Measurements from ENCODE around the gene ATP5ME. TPM values are rescaled to one million over a fixed set of nuclear protein-coding genes. Genes with fewer than 3 reads are reported as not detected.
"Not testable (repeated sequence)": the region's sequence is repeated elsewhere in the genome, so short reads cannot be mapped to it uniquely, and the experiment has no call there.

The ATP5ME gene
- total RNA-seq, 1 experiment from 2014 or later: 330 TPM

GRCh38 chr4:700587-701264 lies 26.6 kb upstream of the ATP5ME start:
- TF ChIP-seq, protein P1, sequence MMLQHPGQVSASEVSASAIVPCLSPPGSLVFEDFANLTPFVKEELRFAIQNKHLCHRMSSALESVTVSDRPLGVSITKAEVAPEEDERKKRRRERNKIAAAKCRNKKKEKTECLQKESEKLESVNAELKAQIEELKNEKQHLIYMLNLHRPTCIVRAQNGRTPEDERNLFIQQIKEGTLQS (IDR thresholded peaks at IDR 0.05): no peak
- TF ChIP-seq POLR2A (IDR thresholded peaks at IDR 0.05; ENCODE audit: borderline replicate concordance, extremely low read depth, insufficient read depth, insufficient read length) (no peak), SP1 (IDR thresholded peaks at IDR 0.05; ENCODE audit: low read depth) (no peak), CBX3 (IDR thresholded peaks at IDR 0.05; ENCODE audit: low read depth) (no peak)
- Histone ChIP-seq H3K4me2 (ENCODE audit: low read length) (no peak overlapping the region), H3K9me2 (ENCODE audit: insufficient read depth) (no peaks in the 10 kb centered on the region), H3K9me3 (ENCODE audit: control insufficient read depth in 1 of 2, insufficient read depth in 1 of 2, low read depth in 1 of 2, low read length in 2 of 2) (no peaks in the 10 kb centered on the region), H3K4me3 (replicated peaks in 1 of 2; ENCODE audit: low read depth in 1 of 2, low read length in 2 of 2) (no peak overlapping the region), H3K4me1 (ENCODE audit: control insufficient read depth in 1 of 2, insufficient read depth in 2 of 2, low read length in 2 of 2) (peaks cover 0 to 5% of the 10 kb centered on the region in 2 experiments; a peak in 2 of 4 replicates), H2AFZ (ENCODE audit: low read depth, low read length, poor library complexity, severe bottlenecking) (no peak overlapping the region), H4K20me1 (ENCODE audit: insufficient read depth) (no peaks in the 10 kb centered on the region), H3K36me3 (ENCODE audit: control insufficient read depth in 1 of 2, insufficient read depth in 2 of 2, low read length in 2 of 2) (no peaks in the 10 kb centered on the region), H3K9ac (ENCODE audit: low read length) (no peak overlapping the region), H3K79me2 (ENCODE audit: insufficient read depth, low read length) (peaks cover under 1% of the 10 kb centered on the region; the same call in 1 of the 2 replicates), H3K27ac (ENCODE audit: low read depth, low read length) (no peak overlapping the region), H3K27me3 (ENCODE audit: insufficient read depth, low read length) (no peaks in the 10 kb centered on the region)
- ChIA-PET POLR2A (no interaction called here), CTCF (interaction anchor here (1.4 kb wide), 1 partner anchor 98 kb away, joined by 4 read pairs; no protein-coding TSS in a partner anchor), RAD21 (ENCODE audit: low non-redundant PET in 1 of 2, low total read pairs in 2 of 2, uncharacterized antibody in 2 of 2, unreplicated experiment in 2 of 2) (no interaction called here)
- no TSS peak for BruUV-seq (replicated peaks)
- no peak for ATAC-seq
- intact Hi-C loops (cut with micrococcal nuclease): no loop called here
- DNase-seq (ENCODE audit: low read depth, low spot score): no peak

- Histone ChIP-seq H3K4me1 (ENCODE audit: control insufficient read depth in 1 of 2, insufficient read depth in 2 of 2, low read length in 2 of 2) (peaks cover 0 to under 1% of the 10 kb centered on the region in 2 experiments; a peak in 2 of 4 replicates), H3K4me2 (ENCODE audit: low read length) (no peak overlapping the region), H3K4me3 (replicated peaks in 1 of 2; ENCODE audit: low read depth in 1 of 2, low read length in 2 of 2) (no peak overlapping the region), H3K9ac (ENCODE audit: low read length) (no peak overlapping the region), H3K9me2 (ENCODE audit: insufficient read depth) (no peaks in the 10 kb centered on the region), H3K27ac (ENCODE audit: low read depth, low read length) (no peak overlapping the region), H3K9me3 (ENCODE audit: control insufficient read depth in 1 of 2, insufficient read depth in 1 of 2, low read depth in 1 of 2, low read length in 2 of 2) (no peaks in the 10 kb centered on the region), H3K36me3 (ENCODE audit: control insufficient read depth in 1 of 2, insufficient read depth in 2 of 2, low read length in 2 of 2) (no peaks in the 10 kb centered on the region), H3K27me3 (ENCODE audit: insufficient read depth, low read length) (no peaks in the 10 kb centered on the region), H2AFZ (ENCODE audit: low read depth, low read length, poor library complexity, severe bottlenecking) (no peak overlapping the region), H3K79me2 (ENCODE audit: insufficient read depth, low read length) (no peaks in the 10 kb centered on the region), H4K20me1 (ENCODE audit: insufficient read depth) (no peaks in the 10 kb centered on the region)
- ChIA-PET RAD21 (ENCODE audit: low non-redundant PET in 1 of 2, low total read pairs in 2 of 2, uncharacterized antibody in 2 of 2, unreplicated experiment in 2 of 2) (no interaction called here), POLR2A (no interaction called here), CTCF (interaction anchor here (1.4 kb wide), 1 partner anchor 97 kb away, joined by 4 read pairs; no protein-coding TSS in a partner anchor)
- ATAC-seq (no peak), DNase-seq (ENCODE audit: low read depth, low spot score) (no peak)
- TF ChIP-seq CBX3 (IDR thresholded peaks at IDR 0.05; ENCODE audit: low read depth) (no peak), POLR2A (IDR thresholded peaks at IDR 0.05; ENCODE audit: borderline replicate concordance, extremely low read depth, insufficient read depth, insufficient read length) (no peak)
- TF ChIP-seq, protein P1 (IDR thresholded peaks at IDR 0.05): no peak
- no TSS peak for BruUV-seq (replicated peaks)
- intact Hi-C loops (cut with micrococcal nuclease): no loop called here
Observed at GRCh38 chr4:699816-700580, 25.9 kb upstream of the ATP5ME start.

DNA sequence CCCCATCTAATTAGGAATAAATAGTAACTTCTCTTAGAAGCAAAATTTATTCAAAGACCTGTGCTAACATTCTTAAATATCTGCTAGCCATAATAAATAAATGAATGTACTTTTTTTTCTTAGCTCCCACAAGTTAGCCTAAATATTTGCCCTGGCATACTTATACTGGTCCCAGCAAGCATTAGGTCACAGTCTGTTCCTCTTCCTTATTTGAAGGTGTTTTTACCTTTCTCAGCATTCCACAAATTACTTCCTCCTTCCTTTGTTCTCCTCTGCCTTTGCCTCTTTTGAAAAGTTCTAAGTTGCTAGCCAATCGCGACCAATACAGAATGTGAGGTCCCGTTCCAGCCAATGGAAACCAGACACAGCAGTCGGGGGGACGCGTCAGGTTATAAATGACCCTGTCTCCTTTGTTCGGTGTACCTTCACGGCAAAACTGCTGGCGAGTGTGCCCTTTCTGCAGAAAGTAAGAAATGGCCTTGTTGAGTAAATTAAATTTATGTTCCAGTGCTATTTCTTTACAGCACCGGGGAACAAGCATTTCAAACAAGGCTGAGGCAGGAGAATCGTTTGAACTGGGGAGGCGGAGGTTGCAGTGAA lies 20.4 kb upstream of the ATP5ME start:
- H3K4me1 ChIP-seq (ENCODE audit: control insufficient read depth in 1 of 2, insufficient read depth in 2 of 2, low read length in 2 of 2); H2AFZ ChIP-seq (ENCODE audit: low read depth, low read length, poor library complexity, severe bottlenecking); BruUV-seq (replicated peaks); H3K9me3 ChIP-seq (ENCODE audit: control insufficient read depth in 1 of 2, insufficient read depth in 1 of 2, low read depth in 1 of 2, low read length in 2 of 2); H3K79me2 ChIP-seq (ENCODE audit: insufficient read depth, low read length); H4K20me1 ChIP-seq (ENCODE audit: insufficient read depth); CTCF ChIA-PET; intact Hi-C loops (cut with micrococcal nuclease); H3K36me3 ChIP-seq (ENCODE audit: control insufficient read depth in 1 of 2, insufficient read depth in 2 of 2, low read length in 2 of 2); RAD21 ChIA-PET (ENCODE audit: low non-redundant PET in 1 of 2, low total read pairs in 2 of 2, uncharacterized antibody in 2 of 2, unreplicated experiment in 2 of 2); ATAC-seq; H3K27me3 ChIP-seq (ENCODE audit: insufficient read depth, low read length); H3K4me2 ChIP-seq (ENCODE audit: low read length); H3K27ac ChIP-seq (ENCODE audit: low read depth, low read length); DNase-seq (ENCODE audit: low read depth, low spot score); H3K9ac ChIP-seq (ENCODE audit: low read length); H3K9me2 ChIP-seq (ENCODE audit: insufficient read depth); H3K4me3 ChIP-seq (replicated peaks in 1 of 2; ENCODE audit: low read depth in 1 of 2, low read length in 2 of 2); POLR2A ChIA-PET: not testable (repeated sequence)
